ENCODE measurements around the gene PSORS1C2.
"Not testable (repeated sequence)": the region's sequence is repeated elsewhere in the genome, so short reads cannot be mapped to it uniquely, and the experiment has no call there.

Gene PSORS1C2

DNA sequence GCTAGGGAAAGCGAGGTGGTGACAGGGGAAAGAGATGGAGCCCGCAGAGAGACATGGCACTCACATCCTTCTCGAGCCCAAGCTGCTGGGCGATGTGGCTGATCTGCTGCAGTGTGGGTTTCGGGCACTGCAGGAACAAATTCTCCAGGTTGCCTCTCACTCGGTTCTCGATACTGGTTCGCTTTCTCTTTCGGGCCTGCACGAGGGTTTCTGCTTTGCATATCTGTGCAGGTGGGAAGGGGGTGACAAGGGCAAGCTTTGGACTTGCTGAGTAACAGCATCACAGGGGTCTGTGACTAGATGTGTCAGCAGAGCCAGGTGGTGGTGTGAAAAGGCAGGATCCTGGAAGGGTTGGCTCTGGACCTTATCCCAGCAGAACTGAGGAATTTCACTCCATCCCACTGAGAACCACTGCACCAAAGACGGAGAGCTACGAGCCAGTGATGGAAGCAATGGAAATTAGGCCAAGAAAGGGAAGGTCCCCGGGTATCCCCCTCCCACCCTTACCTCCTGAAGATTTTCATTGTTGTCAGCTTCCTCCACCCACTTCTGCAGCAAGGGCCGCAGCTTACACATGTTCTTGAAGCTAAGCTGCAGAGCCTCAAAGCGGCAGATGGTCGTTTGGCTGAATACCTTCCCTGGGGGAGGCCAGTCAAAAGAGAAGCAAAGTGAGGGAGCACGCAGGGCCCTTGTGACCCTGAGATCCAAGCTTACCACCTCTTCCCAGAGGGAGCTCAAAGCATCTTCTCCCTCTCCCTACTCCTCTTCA is 26.4 kb upstream of the PSORS1C2 start:
- DNase-seq: not testable (repeated sequence)

- DNase-seq: not testable (repeated sequence)
Measured at GRCh38 chr6:31164475-31165063, 25.7 kb upstream of the PSORS1C2 start.

DNA sequence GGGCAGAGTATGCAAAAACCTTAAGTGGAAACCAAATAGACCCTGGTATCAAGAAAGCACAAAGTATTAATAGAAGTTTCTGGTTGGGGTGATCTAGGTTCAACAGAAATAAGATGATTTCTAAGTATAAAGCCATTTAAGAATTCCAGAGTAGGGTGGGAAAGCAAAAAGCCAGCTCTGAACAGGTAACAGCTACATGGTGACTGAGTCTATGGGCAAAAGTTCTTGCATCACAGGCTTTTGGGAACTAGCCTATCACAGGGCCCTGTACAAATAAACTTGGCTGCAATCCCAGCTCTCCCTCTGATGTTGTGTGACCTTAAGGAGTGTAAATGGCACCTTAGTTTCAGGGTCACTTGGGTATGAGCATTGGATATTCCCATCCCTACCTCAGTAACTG is 25.1 kb upstream of the PSORS1C2 start:
- DNase-seq: no peak

- no peak for DNase-seq
Measured at GRCh38 chr6:31162463-31163165, 23.7 kb upstream of the PSORS1C2 start.

- no peak for DNase-seq
Measured at GRCh38 chr6:31161216-31162126, 22.6 kb upstream of the PSORS1C2 start.

DNA sequence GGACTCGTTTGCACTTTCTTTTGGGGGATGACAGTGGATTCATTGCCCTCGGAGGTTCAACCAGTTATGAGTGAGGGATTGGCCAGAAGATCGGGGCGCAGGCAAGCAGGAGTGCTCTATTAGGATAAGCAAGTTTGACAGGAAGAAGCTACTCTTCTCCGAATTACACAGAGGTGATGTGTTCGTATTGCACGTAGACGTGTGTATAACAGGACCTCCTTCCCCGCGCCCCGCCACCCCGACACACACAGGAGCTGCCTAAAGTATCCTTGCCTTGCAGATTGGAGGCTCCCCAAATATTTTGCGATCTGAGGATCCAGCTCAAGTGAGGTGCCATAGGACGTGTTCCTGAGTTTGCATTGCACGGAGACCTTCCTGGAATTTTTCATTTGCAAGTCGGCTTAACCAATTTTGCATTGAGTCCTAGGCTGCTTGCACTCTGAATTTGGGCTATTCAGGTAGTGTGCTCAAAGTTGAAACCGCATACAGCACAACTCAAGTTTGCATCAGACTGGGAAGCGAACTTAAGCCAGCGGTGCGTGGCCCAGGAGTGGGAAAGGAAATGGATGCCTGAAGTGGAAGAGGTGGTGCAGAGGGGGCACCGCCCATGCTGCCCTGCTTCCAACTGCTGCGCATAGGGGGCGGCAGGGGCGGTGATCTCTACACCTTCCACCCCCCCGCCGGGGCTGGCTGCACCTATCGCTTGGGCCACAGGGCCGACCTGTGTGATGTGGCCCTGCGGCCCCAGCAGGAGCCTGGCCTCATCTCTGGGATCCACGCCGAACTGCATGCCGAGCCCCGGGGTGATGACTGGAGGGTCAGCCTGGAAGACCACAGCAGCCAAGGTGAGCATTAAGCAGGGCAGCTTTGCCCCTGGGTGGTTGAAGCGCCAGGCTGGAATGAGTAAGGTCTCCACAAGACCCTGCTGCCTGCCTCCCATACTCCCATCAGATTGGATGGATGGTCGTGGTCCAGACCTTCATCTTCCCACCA is 20.3 kb upstream of the PSORS1C2 start:
- DNase-seq: no peak

GRCh38 chr6:31158140-31158862 is 19.4 kb upstream of the PSORS1C2 start, which contains the start of gene TCF19:
Gene TCF19 (plus strand): TSS chr6:31158589. CDS start chr6:31159470, 881 bp downstream.
- peak; percentile 92 for DNase-seq

GRCh38 chr6:31157513-31158139 is 18.8 kb upstream of the PSORS1C2 start, which contains the start of gene CCHCR1:
Gene CCHCR1 (minus strand): TSS chr6:31157802. CDS start chr6:31157600, 202 bp downstream.
- no peak for DNase-seq

DNA sequence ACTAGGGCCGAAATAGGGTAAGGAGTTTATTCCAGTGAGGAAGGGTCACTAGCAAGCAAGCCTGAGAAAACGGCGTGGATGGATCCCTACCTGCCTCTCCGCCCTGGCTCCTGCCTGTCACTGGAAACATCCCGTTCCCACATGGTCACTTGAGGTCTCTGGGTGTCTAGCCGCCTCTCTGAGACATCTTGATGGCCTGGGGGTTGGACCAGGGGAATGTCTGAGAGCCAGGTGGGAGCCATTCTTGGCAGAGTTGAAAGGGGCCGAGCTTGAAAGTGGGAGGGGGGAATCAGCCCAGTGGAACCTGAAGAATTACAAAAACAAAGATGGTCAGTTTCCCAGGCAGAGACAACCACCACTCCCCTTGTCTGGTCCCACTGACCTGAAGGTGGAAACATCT is 17.8 kb upstream of the PSORS1C2 start:
- DNase-seq: no peak

GRCh38 chr6:31154436-31154835 is 15.6 kb upstream of the PSORS1C2 start:
- no peak for DNase-seq

GRCh38 chr6:31152781-31153180 is 13.9 kb upstream of the PSORS1C2 start:
- no peak for DNase-seq

DNA sequence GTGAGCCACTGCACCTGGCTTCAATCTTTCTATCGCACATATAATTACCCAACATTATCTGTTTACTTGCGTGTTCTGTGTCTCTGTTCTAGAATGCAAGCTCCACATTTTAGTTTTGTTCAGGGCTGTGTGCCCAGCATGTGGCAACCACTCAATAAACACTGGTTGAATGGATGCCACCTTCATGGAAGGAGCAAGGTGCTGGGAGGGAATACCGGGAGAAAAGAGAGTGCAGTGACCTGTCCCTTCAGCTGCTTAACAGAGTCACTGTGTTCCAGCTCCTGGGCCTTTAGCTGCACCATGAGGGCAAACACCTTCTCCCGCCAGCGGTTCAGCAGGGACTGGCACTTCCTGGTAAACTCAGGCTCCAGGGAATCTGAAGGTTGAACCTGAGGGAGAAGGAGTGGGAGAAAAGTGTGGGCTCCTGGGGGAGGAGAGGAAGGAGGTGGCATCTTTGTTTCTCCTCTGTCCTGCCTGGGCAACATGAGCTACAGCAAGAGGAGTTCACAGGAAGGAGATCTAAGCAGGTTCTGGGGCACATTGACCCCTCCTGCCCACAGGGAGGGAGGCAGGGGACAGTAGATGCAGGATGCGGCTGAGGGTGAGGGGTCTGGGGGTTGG is 11.1 kb upstream of the PSORS1C2 start:
- no peak for DNase-seq

DNA sequence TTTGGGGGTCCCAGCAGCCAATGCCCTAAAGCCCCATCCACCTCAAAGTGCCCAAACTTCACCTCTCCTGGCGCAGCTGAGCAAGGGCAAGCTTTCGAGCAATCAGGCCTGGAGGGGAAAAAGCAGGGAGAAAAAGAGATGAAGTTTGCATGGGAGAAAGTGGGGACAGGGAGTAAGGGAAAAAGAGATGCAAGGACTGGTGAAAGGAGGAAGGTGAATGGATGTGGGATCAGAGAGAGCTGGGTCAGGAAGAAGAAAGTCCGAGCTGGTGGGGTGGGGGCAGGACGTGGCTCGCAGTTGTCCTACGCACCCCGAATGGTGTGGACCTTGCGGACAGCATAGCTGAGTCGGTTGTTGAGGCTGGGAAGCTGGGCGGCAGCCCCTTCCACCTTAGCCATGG is 6.5 kb upstream of the PSORS1C2 start:
- no peak for DNase-seq

GRCh38 chr6:31144970-31145340 is 6.1 kb upstream of the PSORS1C2 start:
- DNase-seq: no peak

- no peak for DNase-seq
Measured at GRCh38 chr6:31144296-31144969, 5.6 kb upstream of the PSORS1C2 start.

GRCh38 chr6:31143148-31143547 is 4.3 kb upstream of the PSORS1C2 start:
- DNase-seq: no peak

DNA sequence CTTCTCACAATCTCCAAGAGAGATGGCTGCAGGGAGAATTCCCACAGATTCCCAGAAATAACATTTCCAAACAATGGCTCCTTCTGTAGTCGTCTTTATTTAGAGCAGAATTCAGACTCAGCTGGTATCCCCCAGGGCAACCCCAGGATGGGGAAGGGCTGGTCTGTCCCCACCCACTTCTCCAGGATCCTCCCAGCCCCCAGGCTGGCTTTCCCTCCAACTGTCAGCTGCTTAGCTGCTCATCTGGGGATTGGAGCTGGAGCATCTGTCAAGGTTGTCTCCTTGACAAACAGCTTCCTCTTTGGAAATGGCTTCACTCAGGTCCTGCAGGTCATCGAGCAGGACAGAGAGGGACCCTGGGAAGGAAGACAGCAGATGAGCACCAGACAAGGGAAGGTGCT is 3.5 kb upstream of the PSORS1C2 start:
- DNase-seq: no peak

DNA sequence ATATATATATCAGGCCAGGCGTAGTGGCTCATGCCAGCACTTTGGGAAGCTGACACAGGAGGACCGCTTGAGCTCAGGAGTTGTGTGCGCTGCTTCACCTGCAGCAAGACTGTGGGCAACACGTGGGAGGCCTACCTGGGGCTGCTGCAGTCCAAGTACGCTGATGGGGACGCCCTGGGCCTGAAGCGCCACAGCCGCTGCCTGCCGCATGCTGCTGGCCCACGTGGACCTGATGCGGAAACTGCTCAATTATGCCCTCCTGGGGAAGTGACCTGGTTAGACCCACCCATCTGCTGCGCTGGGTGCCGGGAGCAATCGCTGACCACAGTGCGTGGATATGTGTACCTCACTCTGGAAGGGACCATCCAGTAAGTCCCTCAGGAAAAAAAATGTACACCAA is 1.8 kb upstream of the PSORS1C2 start:
- no peak for DNase-seq

DNA sequence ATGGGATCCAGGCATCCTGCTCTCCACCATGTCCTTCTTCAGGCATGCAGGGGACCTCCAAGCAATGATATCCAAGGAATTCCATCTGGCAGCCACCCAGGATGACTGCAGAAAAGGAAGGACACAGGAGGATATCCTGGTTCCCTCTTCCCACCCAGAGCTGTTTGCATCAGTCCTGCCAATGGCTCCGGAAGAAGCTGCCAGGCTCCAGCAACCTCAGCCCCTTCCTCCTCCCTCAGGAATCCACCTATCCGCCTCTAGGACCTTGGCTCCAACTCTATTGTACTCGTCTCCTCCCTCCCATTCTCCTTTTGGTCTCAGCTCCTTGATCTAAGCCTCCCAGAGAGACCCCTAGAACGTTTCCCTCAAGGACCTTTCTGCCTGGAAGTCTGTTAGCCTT is 733 bp upstream of the PSORS1C2 start:
- no peak for DNase-seq
